AG10803 (cell line): Measurements from ENCODE around the gene SV2C.

Experiments
- DNase-seq: peaks from one replicate; pipeline ENCODE4 v3.0.0; 2010; ENCODE audit warnings: low read depth
- H3K4me3 ChIP-seq: 2 replicates; pipeline ENCODE4 v1.5.1; 2011; ENCODE audit warnings: mild to moderate bottlenecking, low read length, control low read depth
- TF ChIP-seq, protein P1 (sequence below): conservative IDR thresholded peaks from 2 replicates; pipeline ENCODE4 v1.5.1; 2011; ENCODE audit warnings: mild to moderate bottlenecking, low read length, control low read depth, inconsistent platforms

Gene SV2C

DNA sequence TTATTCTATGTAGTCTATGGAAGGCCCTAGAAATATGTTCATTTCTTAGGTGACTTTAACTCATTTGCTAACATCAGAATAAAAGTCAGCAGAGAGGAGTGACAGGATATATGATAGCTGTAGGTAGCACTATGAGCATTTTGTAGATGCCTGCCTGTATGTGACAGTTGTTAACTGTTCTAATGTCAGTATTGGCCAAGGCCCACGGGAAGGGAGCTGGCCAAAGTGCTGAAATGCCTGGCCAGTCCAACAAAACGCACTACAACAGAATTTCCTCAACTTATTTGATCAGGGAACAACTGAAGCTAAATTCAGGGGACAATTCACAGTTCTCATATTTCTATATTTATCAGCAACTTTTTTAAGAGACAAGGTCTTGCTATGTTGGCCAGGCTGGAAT, 20.8 kb downstream of the SV2C start:
- peak; percentile 3 for DNase-seq
- TF ChIP-seq, protein P1, sequence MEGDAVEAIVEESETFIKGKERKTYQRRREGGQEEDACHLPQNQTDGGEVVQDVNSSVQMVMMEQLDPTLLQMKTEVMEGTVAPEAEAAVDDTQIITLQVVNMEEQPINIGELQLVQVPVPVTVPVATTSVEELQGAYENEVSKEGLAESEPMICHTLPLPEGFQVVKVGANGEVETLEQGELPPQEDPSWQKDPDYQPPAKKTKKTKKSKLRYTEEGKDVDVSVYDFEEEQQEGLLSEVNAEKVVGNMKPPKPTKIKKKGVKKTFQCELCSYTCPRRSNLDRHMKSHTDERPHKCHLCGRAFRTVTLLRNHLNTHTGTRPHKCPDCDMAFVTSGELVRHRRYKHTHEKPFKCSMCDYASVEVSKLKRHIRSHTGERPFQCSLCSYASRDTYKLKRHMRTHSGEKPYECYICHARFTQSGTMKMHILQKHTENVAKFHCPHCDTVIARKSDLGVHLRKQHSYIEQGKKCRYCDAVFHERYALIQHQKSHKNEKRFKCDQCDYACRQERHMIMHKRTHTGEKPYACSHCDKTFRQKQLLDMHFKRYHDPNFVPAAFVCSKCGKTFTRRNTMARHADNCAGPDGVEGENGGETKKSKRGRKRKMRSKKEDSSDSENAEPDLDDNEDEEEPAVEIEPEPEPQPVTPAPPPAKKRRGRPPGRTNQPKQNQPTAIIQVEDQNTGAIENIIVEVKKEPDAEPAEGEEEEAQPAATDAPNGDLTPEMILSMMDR: no peak
- no peak overlapping the region for H3K4me3 ChIP-seq

DNA sequence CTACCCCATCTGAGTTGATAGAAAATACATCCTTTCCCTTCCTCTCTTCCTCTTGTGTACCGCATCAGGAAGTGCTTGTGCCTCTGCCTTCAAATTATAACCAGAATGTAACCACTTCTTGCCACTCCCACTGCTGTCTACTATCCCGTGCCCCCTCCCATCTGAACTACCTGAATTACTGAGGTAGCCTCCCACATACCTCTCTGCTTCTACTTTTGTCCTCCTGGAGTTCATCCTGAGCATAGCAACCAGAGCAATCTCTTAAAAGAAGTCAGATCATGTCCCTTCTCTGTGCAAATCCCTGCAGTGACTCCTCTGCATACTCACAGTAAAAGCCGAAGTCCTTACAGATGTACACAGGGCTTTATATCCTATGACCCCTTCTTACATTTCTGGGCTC, 23.0 kb downstream of the SV2C start:
- H3K4me3 ChIP-seq: no peak overlapping the region
- TF ChIP-seq, protein P1: no peak
- DNase-seq: no peak

DNA sequence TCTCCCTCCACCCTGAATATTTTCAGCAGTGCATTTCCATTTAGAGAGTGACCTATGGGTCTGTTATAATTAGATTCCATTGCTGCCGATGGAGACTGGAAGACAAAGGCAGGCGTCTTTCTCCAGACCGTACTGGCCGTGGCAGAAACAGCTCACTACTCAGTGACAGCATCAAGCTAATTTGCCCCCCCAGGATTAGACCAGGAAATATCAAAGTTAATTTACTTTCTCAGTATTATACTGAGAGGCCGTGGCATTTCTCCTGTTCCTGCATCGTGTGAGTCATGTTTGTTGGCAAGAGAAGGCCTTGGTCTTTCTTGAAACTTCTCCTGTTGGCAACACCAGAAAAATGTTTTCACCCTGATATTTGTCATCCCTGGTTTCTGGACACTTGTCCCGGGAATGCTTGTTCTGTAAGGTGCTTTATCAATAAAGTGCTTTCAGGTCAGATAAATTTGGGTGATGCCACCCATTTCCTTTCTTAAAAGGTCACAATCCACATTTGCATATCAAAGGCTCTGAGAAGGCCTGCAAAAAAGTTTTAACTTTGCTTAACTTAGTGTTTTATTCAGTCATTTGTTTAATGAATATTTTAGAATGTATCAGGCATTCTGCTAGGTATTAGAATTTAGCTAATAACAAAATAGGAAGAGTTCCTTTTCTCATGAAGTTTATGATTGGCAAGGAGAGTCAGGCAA, 28.4 kb downstream of the SV2C start:
- DNase-seq: no peak
- TF ChIP-seq, protein P1: no peak
- H3K4me3 ChIP-seq: no peak overlapping the region

DNA sequence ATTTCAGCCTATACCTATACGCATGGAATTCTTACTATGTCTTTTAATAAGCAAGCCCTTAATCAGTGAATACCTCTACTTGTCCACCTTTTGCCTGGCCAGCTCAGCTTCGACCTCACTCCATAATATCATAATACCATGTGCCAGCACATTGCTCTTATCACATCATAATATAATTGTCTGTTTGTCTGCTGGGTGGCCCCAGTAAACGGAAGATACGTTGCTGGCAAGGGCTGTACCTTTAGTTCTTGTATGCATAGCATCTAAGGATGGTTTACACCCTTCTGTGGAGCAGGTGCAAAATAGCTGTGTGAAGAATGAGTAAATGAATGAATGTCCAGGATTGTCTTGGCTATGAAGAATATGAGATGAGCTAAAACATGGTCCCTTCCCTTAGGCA, 29.9 kb downstream of the SV2C start:
- no peak for DNase-seq
- no peak overlapping the region for H3K4me3 ChIP-seq
- TF ChIP-seq, protein P1: no peak

DNA sequence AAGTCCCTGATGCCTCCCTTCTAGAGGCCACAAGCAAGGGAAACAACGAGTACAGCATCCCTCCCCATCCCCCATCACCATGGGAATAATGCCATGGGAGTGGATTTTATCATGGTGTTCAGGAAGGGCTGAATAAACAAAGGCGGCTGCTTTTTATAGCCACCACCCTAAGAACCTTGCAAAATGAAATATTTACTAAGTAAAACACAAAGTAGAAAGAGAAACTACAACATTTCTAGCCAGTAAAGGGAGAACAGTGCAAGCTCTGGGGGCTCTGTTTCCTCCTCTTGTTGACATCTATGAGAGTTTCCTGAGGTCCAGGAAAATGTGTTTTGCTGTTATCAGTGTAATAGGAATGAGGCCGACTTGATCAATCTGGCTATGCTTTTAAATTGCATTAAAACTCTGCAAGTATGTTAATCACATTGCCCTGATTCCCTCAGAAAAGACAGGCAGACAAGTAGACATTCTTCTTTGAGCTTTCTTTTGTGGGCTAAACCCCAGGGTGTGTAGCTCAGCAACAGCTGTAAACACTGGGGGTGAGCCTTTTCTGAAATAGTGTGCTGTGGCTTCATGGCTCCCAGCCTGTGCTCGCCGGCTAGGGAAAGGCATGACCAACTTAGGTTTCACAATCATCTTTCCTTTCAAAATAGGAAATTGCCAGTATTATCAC, 31.1 kb downstream of the SV2C start:
- DNase-seq: no peak
- TF ChIP-seq, protein P1: no peak
- no peak overlapping the region for H3K4me3 ChIP-seq

DNA sequence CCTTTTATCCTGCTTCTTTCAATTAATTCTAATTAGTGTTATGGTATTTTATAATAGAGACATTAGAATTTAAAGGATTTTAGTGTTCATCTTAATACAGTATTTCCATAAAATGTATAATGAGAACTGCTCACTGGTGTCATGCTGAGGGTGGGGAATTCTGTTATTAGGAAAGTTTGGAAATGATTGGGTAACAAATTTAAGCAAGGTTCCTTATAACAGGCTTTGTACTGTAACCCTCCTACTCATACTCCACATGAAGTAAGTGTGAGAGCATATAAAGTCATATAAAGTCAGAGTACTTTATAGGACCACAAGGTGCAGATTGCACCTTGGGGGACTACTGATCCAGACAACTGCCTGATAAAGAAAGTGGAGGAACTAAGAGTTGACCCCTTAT, 42.2 kb downstream of the SV2C start:
- H3K4me3 ChIP-seq: no peak overlapping the region
- TF ChIP-seq, protein P1: no peak
- no peak for DNase-seq

DNA sequence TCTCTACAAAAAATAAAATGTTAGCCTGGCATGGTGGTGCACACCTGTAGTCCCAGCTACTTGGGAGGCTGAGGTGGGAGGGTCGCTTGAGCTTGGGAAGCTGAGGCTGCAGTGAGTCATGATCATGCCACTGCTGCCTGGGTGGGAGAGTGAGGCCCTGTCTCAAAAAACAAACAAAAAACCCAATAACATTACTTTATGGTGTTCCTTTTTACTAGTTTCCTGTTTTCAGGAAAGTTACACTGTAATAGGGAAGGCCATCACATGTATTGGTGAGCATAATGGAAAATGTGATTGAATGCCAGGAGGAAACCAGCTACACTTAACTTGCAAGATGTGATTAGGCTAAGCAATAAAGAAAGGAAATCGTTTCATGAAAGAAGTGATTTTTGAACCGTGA, 42.7 kb downstream of the SV2C start:
- no peak overlapping the region for H3K4me3 ChIP-seq
- TF ChIP-seq, protein P1: no peak

More for the DNA sequence above, 42.7 kb downstream of the SV2C start:
- no peak for DNase-seq
